CD4-positive, alpha-beta memory T cell (primary cell): ENCODE results near the gene PRDM10. TPM values are rescaled to one million over a fixed set of nuclear protein-coding genes. Genes with fewer than 3 reads are reported as not detected.
"Not testable (repeated sequence)": the region's sequence is repeated elsewhere in the genome, so short reads cannot be mapped to it uniquely, and the experiment has no call there.

ENCODE experiments used
- CTCF ChIA-PET: fragments of 350-600 bp; sonication (Branson Sonifier 250); formaldehyde crosslinking; loops from one replicate; lab custom pipeline; 2021; ENCODE audit warnings: inconsistent platforms; ENCODE audit not compliant: partially characterized antibody; lab: Charles Lee
- POLR2A ChIA-PET: fragments of 350-600 bp; sonication (Branson Sonifier 250); formaldehyde crosslinking; loops from one replicate; lab custom pipeline; 2021; ENCODE audit not compliant: partially characterized antibody; lab: Charles Lee
- DNase-seq, 5 donors: peaks; one replicate each; pipeline versions ENCODE4 v3.0.0 to v3.0.0-alpha.2; 2020 to 2022; ENCODE audit warnings: mixed read lengths in 1 of 5
- H3K27ac ChIP-seq: one replicate; pipeline ENCODE4 v1.7.0; 2013; ENCODE audit warnings: low read depth, low read length
- H3K27me3 ChIP-seq: 2 replicates; pipeline ENCODE4 v1.7.0; 2013; ENCODE audit warnings: mild to moderate bottlenecking, low read length, moderate library complexity; ENCODE audit not compliant: insufficient read depth
- H3K36me3 ChIP-seq: 2 replicates; pipeline ENCODE4 v1.7.0; 2013; ENCODE audit warnings: mild to moderate bottlenecking, low read length, moderate library complexity; ENCODE audit not compliant: insufficient read depth
- H3K4me1 ChIP-seq: 2 replicates; pipeline ENCODE4 v1.7.0; 2013; ENCODE audit warnings: mild to moderate bottlenecking, low read length, moderate library complexity; ENCODE audit not compliant: insufficient read depth
- H3K4me3 ChIP-seq, 2 donors: one replicate each; pipeline ENCODE4 v1.7.0; 2013; ENCODE audit warnings: low read length in 2 of 2, mild to moderate bottlenecking in 1 of 2
- H3K9me3 ChIP-seq, 2 donors: one replicate each; pipeline ENCODE4 v1.7.0; 2013; ENCODE audit warnings: low read length in 2 of 2, control low read depth in 1 of 2; ENCODE audit not compliant: control insufficient read depth in 1 of 2
- H3K27ac Mint-ChIP-seq, 7 donors: one replicate each; pipeline ENCODE4 v1.8.0; 2020 to 2021; ENCODE audit warnings: mixed read lengths in 7 of 7, mild to moderate bottlenecking in 6 of 7, inconsistent platforms in 3 of 7, moderate library complexity in 3 of 7
- H3K27me3 Mint-ChIP-seq, 2 donors: one replicate each; pipeline ENCODE4 v1.8.0; 2020 to 2021; ENCODE audit warnings: mixed read lengths in 2 of 2
- H3K36me3 Mint-ChIP-seq, 2 donors: one replicate each; pipeline ENCODE4 v1.8.0; 2020 to 2021; ENCODE audit warnings: mixed read lengths in 2 of 2, inconsistent platforms in 1 of 2, mild to moderate bottlenecking in 1 of 2
- H3K4me1 Mint-ChIP-seq, 4 donors: one replicate each; pipeline ENCODE4 v1.8.0; 2020 to 2021; ENCODE audit warnings: mixed read lengths in 4 of 4, mild to moderate bottlenecking in 1 of 4
- H3K4me3 Mint-ChIP-seq, 8 donors: one replicate each; pipeline ENCODE4 v1.8.0; 2020 to 2021; ENCODE audit warnings: mixed read lengths in 8 of 8, mild to moderate bottlenecking in 7 of 8, moderate library complexity in 6 of 8, inconsistent platforms in 3 of 8
- H3K9me3 Mint-ChIP-seq, 8 donors: one replicate each; pipeline ENCODE4 v1.8.0; 2020 to 2021; ENCODE audit warnings: mixed read lengths in 8 of 8, mild to moderate bottlenecking in 5 of 8, inconsistent platforms in 3 of 8, moderate library complexity in 1 of 8
- intact Hi-C: fragments of 100-400 bp; cut with micrococcal nuclease; formaldehyde crosslinking; loops from one replicate; pipeline ENCODE4 v1.15.1; 2023
- polyA plus RNA-seq, 2 donors: library from polyadenylated mRNA; unstranded; fragments of 300-500 nt; fragmentation: Illumina TruSeq; gene quantifications; one replicate each; pipeline ENCODE4 v1.2.3, GENCODE V29; 2021
- total RNA-seq, 2 experiments: library from RNA; stranded (reverse); gene quantifications; one replicate each; pipeline ENCODE4 v1.2.3, GENCODE V29; 2021

The PRDM10 gene
- total and polyA plus RNA-seq, 4 experiments from 2014 or later: 1.3 to 13.0 (median 7.8) TPM

DNA sequence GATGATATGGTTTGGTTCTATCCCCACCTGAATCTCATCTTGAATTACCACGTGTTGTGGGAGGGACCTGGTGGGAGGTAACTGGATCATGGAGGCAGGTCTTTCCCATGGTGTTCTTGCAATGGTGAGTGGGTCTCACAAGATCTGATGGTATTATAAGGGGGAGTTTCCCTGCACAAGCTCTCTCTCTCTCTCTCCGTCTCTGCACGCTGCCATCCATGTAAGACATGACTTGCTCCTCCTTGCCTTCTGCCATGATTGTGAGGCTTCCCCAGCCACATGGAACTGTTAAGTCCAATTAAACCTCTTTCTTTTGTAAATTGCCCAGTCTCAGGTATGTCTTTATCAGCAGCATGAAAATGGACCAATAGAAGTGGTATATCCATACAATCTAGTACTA is 13.2 kb upstream of the PRDM10 start:
- DNase-seq, H3K4me1 Mint-ChIP-seq, H3K27me3 ChIP-seq, H3K36me3 ChIP-seq, H3K4me1 ChIP-seq, H3K9me3 ChIP-seq, H3K4me3 ChIP-seq, CTCF ChIA-PET, H3K36me3 Mint-ChIP-seq, H3K27me3 Mint-ChIP-seq, H3K27ac Mint-ChIP-seq, intact Hi-C loops, H3K27ac ChIP-seq, H3K4me3 Mint-ChIP-seq, H3K9me3 Mint-ChIP-seq: not testable (repeated sequence)
- POLR2A ChIA-PET: interaction anchor here (3.5 kb wide), 1 partner anchor 13 kb away, joined by 20 read pairs; the partner anchor contains the start of gene PRDM10

DNA sequence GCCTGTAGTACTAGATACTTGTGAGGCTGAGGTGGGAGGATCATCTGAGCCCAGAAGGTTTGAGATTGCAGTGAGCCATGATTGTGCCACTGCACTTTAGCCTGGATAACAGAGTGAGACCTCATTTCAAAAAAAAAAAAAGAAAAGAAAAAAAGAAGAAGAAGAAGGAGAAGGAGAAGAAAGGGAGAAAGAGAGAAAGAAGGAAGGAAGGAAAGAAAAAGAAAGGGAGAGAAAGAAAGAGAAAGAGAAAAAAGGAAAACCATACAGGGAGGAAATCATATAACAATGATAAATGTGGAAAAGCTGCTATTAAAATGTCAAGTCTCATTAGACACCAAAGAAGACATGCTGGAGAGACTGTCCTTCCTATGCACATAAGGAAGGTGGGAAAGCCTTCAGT is 5.7 kb upstream of the PRDM10 start:
- H3K36me3 ChIP-seq: no peaks in the 10 kb centered on the region
- CTCF ChIA-PET: interaction anchor here (1.1 to 2.3 kb wide), 3 partner anchors 11 to 124 kb away, joined by 3 to 8 read pairs (median 5); no protein-coding TSS in a partner anchor
- no peak for DNase-seq
- no peak overlapping the region for H3K4me3 Mint-ChIP-seq
- H3K4me3 ChIP-seq: no peak overlapping the region
- H3K4me1 ChIP-seq: peaks cover 16% of the 10 kb centered on the region
- H3K27ac Mint-ChIP-seq: no peak overlapping the region
- intact Hi-C loops: loop anchor here (10.0 kb wide), 2 partner anchors 194 to 1314 kb away; partner anchors contain the start of genes FLI1 and TMEM45B
- peaks cover 6 to 17% (median 9%) of the 10 kb centered on the region in 4 donors for H3K4me1 Mint-ChIP-seq
- peaks cover 0 to 2% of the 10 kb centered on the region in 2 donors for H3K27me3 Mint-ChIP-seq
- H3K9me3 Mint-ChIP-seq: no peaks in the 10 kb centered on the region
- peaks cover 0 to 2% of the 10 kb centered on the region in 2 donors for H3K36me3 Mint-ChIP-seq
- POLR2A ChIA-PET: no interaction called here
- H3K27me3 ChIP-seq: no peaks in the 10 kb centered on the region
- H3K27ac ChIP-seq: no peak overlapping the region
- H3K9me3 ChIP-seq: no peaks in the 10 kb centered on the region

DNA sequence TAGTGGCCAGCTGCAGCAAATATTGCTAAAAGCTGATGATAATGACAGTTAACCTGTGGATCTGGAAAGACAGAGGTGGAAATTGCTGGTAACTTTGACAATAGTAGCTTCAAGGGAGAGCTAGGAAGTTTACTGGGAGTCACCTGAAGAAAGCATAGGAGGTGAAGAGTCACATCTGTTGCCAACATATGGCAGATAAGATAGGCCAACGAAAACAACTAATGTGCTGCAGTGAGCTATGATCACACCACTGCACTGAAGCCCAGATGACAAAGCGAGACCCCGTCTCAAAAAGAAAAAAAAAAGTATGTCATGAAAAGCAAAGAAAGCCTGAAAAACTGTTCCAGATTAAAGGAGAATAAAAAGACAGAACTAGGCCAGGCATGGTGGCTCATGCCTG is 4.3 kb upstream of the PRDM10 start:
- Mint-ChIP-seq H3K4me1 (peaks cover 6 to 17% (median 13%) of the 10 kb centered on the region in 4 donors), H3K4me3 (no peak overlapping the region), H3K36me3 (peaks cover 0 to 8% of the 10 kb centered on the region in 2 donors), H3K9me3 (peaks cover 0 to 2% (median 0%) of the 10 kb centered on the region in 8 donors), H3K27ac (no peak overlapping the region), H3K27me3 (peaks cover 0 to 2% of the 10 kb centered on the region in 2 donors)
- no peak for DNase-seq
- intact Hi-C loops: loop anchor here (10.0 kb wide), 2 partner anchors 192 to 1312 kb away; partner anchors contain the start of genes FLI1 and TMEM45B
- no peaks in the 10 kb centered on the region for H3K27me3 ChIP-seq
- H3K4me1 ChIP-seq: peaks cover 16% of the 10 kb centered on the region
- no peak overlapping the region for H3K4me3 ChIP-seq
- H3K36me3 ChIP-seq: no peaks in the 10 kb centered on the region
- ChIA-PET CTCF (interaction anchor here (2.1 kb wide), 1 partner anchor 64 kb away, joined by 8 read pairs; no protein-coding TSS in a partner anchor), POLR2A (no interaction called here)
- H3K9me3 ChIP-seq: no peaks in the 10 kb centered on the region
- H3K27ac ChIP-seq: no peak overlapping the region

DNA sequence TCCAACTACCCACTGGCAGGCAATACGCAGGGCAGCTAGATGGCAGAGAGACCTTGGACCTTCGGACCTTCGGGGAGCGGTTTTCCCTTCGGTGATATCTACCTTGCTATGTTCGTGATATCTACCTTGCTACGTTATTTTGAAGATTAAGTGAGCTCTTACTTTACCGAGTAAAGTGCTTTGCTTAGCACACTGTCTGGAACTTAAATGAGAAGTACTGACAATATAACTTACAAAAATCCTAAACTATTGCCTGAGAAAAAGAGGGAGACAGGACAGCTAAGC is 1.0 kb upstream of the PRDM10 start:
- peak overlapping the region; percentile 89 to 100 (median 96) for H3K4me3 Mint-ChIP-seq
- Histone ChIP-seq H3K9me3 (no peaks in the 10 kb centered on the region), H3K4me3 (peak overlapping the region; percentile 80 to 91), H3K27me3 (no peaks in the 10 kb centered on the region), H3K27ac (peak overlapping the region; percentile 96), H3K4me1 (peaks cover 35% of the 10 kb centered on the region), H3K36me3 (no peaks in the 10 kb centered on the region)
- DNase-seq: no peak
- peaks cover 15 to 45% (median 30%) of the 10 kb centered on the region in 4 donors for H3K4me1 Mint-ChIP-seq
- no peaks in the 10 kb centered on the region for H3K27me3 Mint-ChIP-seq
- peaks cover 0 to 13% of the 10 kb centered on the region in 2 donors for H3K36me3 Mint-ChIP-seq
- ChIA-PET CTCF (interaction anchor here (1.0 to 3.3 kb wide), 8 partner anchors 15 to 218 kb away, joined by 3 to 19 read pairs (median 3); partner anchors contain the start of gene APLP2), POLR2A (interaction anchor here (0.6 to 5.8 kb wide), 30 partner anchors 9 to 912 kb away, joined by 3 to 112 read pairs (median 7); partner anchors contain the start of genes APLP2, NFRKB and SNX19)
- peaks cover 0 to 2% (median 0%) of the 10 kb centered on the region in 8 donors for H3K9me3 Mint-ChIP-seq
- peak overlapping the region; percentile 96 to 100 (median 98) for H3K27ac Mint-ChIP-seq
- intact Hi-C loops: loop anchor here (1.0 to 10.0 kb wide), 6 partner anchors 66 to 1309 kb away; partner anchors contain the start of genes APLP2, FLI1, SNX19 and TMEM45B

DNA sequence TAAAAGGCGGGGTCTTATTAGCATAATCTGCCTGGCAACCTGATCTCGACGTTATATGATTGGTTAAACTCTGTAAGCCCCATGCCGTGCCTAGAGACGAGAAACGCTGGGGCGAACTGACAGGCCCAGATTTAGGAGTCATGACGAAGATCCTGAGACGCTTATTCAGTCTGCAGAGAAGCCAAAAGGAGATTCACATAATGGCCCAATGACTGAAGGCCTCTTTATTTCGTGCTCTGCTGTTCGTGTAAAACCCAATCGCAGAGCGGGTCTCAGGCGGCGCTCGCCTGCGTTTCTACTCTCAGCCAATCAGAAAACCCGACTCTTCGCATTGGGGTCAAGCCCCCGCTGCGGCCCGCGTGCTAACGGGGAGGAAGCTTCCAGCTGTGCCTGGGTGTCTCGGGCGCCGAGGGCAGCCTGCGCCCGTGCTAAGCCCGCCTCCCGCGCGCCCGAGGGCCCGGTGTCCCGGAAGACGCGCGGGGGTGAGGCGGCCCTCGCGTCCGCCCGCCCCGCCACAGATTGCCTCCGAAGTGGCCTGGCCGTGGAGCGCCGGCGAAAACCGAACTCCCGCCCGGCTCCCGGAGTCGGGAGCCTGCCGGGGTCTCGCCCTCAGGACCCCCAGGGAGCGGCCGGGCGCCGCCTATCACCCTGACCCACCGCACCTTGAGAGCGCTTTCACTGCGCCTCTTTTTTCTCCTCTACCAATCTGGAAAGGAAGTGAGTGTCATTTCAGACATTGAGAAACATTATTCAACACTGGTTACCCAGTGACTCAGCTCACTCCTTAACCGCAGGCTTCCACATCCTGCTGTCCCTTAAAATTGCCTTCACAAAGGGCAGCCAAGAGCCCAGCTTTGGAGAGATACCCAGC is 446 bp upstream of the PRDM10 start:
- H3K4me1 Mint-ChIP-seq: peaks cover 20 to 51% (median 35%) of the 10 kb centered on the region in 4 donors
- peak overlapping the region; percentile 99 to 100 (median 100) for H3K4me3 Mint-ChIP-seq

DNA sequence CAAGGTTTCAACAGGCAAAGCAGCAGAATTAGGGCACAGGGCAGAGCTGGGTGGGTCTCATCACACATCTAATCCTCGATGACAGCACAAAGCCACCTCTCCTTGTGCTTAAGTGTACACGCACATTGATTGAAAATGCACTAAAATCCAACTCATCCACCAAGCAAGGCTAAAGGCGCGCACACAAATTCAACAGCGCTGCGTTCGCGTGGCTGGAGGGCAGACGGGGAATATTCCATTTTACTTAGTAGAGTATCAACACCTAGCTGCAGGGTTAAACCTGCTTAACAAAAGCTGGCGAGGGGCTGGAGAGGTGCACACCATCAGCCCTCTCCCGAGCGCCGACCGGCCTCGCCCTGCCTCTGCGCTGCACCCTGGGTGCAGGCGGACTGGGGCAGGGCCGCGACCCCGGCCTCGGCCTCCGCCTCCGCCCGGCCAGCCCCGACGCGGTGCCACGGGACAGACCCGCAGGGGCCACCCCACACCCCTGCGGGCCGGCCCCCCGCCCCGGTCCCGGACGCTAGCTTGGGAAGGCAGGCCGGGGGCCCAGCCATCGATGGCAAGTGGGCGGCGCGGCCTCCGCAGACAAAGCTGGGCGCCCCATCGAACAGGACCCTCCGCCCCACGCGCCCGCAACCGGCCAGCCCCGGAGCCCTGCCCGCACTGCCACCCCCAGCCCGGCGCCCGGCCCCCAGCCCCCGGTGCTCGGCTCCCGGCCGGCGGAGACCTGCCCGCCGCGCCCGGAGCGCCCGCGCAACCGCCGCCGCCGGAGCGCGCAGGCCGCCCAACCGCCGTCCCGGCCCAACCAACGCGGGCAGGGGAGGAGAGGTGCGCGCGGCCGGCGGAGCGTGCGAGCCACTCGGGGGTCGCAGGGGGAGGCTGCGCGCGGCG is 929 bp downstream of the PRDM10 start:
- Mint-ChIP-seq H3K27me3 (no peaks in the 10 kb centered on the region), H3K27ac (peak overlapping the region; percentile 89 to 98 (median 95)), H3K4me3 (peak overlapping the region; percentile 89 to 100 (median 94)), H3K36me3 (peaks cover 2 to 13% of the 10 kb centered on the region in 2 donors), H3K4me1 (peaks cover 22 to 56% (median 37%) of the 10 kb centered on the region in 4 donors), H3K9me3 (peaks cover 0 to 2% (median 0%) of the 10 kb centered on the region in 8 donors)
- H3K27ac ChIP-seq: peak overlapping the region; percentile 96
- DNase-seq: peak; percentile 31 to 61 (median 46)
- ChIA-PET POLR2A (interaction anchor here (0.5 to 5.8 kb wide), 20 partner anchors 7 to 914 kb away, joined by 3 to 112 read pairs (median 7); partner anchors contain the start of genes APLP2 and SNX19), CTCF (interaction anchor here (1.0 to 1.3 kb wide), 4 partner anchors 10 to 130 kb away, joined by 3 to 8 read pairs (median 4); no protein-coding TSS in a partner anchor)
- H3K4me3 ChIP-seq: peak overlapping the region; percentile 66 to 80
- no peaks in the 10 kb centered on the region for H3K36me3 ChIP-seq
- H3K4me1 ChIP-seq: peaks cover 35% of the 10 kb centered on the region
- intact Hi-C loops: loop anchor here (1.0 to 10.0 kb wide), 6 partner anchors 79 to 1307 kb away; partner anchors contain the start of genes FLI1, NFRKB, SNX19 and TMEM45B
- H3K9me3 ChIP-seq: no peaks in the 10 kb centered on the region
- H3K27me3 ChIP-seq: no peaks in the 10 kb centered on the region

More for the DNA sequence above, 446 bp upstream of the PRDM10 start:
- Histone ChIP-seq H3K36me3 (no peaks in the 10 kb centered on the region), H3K9me3 (no peaks in the 10 kb centered on the region), H3K27me3 (no peaks in the 10 kb centered on the region), H3K27ac (peak overlapping the region; percentile 96), H3K4me3 (peak overlapping the region; percentile 80 to 91), H3K4me1 (peaks cover 35% of the 10 kb centered on the region)
- ChIA-PET POLR2A (interaction anchor here (0.6 to 5.8 kb wide), 38 partner anchors 9 to 913 kb away, joined by 3 to 112 read pairs (median 5); partner anchors contain the start of genes APLP2, NFRKB and SNX19), CTCF (interaction anchor here (1.1 to 3.3 kb wide), 6 partner anchors 15 to 129 kb away, joined by 3 to 19 read pairs (median 6); partner anchors contain the start of gene APLP2)
- Mint-ChIP-seq H3K27me3 (no peaks in the 10 kb centered on the region), H3K36me3 (peaks cover 0 to 13% of the 10 kb centered on the region in 2 donors), H3K27ac (peak overlapping the region; percentile 98 to 100 (median 100)), H3K9me3 (peaks cover 0 to 2% (median 0%) of the 10 kb centered on the region in 8 donors)
- peak; percentile 95 to 96 (median 96) for DNase-seq
- intact Hi-C loops: loop anchor here (1.0 to 10.0 kb wide), 7 partner anchors 66 to 1308 kb away; partner anchors contain the start of genes APLP2, FLI1, NFRKB and SNX19
